Measurements from ENCODE around the gene CHRNA4.

Gene CHRNA4

GRCh38 chr20:63360850-63361518, at the start of gene CHRNA4:
Gene CHRNA4 (minus strand): TSS chr20:63361349. CDS start chr20:63361165, 184 bp downstream.
- DNase-seq (ENCODE audit: low spot score): no peak

- DNase-seq (ENCODE audit: low spot score): no peak
These were observed 48.8 kb upstream of the CHRNA4 start for GRCh38 chr20:63409834-63410435.

DNA sequence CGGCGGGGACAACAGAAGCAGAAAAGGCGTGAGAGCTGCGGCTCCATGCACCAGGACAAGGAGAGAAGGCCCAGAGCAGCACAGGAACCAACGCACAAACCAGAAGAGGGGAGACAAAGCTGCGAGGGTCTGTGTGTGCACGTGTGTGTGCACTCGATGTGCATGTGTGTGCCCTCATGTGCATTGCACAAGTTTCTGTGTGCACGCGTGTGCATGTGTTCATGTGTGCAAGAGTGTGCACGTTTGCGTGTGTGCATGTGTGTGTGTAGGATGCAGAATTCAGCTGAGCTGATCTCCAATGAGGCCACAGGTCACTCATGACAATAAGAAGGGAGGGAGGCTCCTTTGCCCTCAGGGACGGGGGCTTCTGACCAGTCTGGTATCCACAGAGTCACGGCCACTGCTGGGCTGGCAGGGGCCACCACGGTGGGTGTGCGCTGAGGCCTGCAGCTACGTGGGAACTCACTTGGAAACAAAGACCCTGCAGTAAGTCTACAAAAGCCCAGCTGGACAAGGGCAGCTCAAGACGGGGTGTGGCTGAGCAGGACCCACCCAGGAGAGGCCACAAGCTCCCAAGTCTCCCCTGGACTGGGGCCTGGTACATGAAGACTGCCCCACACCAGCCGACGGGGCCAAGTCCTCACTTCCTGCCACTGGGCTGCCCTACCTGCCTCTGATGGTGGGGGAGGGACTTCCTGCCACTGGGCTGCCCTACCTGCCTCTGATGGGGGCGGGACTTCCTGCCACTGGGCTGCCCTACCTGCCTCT, 48.1 kb upstream of the CHRNA4 start:
- DNase-seq (ENCODE audit: low spot score): no peak

- no peak for DNase-seq (ENCODE audit: low spot score)
These were observed 47.5 kb upstream of the CHRNA4 start for GRCh38 chr20:63408684-63409046.

DNA sequence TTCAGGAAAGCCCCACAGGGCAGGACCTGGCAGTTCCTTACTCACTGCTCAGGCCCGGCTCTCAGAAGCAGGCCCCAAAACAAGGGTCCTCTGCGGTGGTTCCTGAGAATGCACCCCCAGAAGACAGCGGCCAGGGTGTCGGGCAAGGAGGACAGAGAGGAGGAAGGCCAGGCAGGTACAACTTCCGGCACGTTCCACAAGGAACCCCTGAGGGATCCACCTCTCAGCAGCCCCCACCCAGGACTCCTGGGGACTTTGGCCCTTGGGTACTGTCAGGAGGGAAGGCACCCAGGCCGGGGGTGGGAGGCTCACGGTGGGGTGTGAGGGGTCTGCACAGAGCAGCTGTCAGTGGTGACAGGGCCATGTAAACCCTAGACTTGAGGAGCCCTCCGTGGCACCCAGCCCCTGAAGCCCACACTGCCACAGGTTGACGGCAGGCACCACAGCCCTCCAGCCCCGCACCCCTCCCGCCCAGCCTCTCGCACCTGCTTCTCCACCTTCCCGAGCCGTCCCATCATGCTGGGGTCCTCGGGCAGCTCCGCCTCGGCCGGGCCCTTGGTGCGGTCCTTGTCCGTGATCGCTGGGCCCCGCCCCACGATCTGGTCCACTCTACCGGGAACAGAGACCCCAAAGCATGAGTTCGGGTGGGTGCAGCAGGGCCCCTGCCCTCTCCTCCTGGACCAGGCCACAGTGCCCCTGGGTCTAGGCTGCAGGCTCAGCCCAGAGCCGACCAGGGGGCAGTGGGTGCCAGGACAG, 47.0 kb upstream of the CHRNA4 start:
- no peak for DNase-seq (ENCODE audit: low spot score)

- DNase-seq (ENCODE audit: low spot score): no peak
These were observed 45.6 kb upstream of the CHRNA4 start for GRCh38 chr20:63406617-63407245.

GRCh38 chr20:63406011-63406410, 44.9 kb upstream of the CHRNA4 start:
- DNase-seq (ENCODE audit: low spot score): no peak

DNA sequence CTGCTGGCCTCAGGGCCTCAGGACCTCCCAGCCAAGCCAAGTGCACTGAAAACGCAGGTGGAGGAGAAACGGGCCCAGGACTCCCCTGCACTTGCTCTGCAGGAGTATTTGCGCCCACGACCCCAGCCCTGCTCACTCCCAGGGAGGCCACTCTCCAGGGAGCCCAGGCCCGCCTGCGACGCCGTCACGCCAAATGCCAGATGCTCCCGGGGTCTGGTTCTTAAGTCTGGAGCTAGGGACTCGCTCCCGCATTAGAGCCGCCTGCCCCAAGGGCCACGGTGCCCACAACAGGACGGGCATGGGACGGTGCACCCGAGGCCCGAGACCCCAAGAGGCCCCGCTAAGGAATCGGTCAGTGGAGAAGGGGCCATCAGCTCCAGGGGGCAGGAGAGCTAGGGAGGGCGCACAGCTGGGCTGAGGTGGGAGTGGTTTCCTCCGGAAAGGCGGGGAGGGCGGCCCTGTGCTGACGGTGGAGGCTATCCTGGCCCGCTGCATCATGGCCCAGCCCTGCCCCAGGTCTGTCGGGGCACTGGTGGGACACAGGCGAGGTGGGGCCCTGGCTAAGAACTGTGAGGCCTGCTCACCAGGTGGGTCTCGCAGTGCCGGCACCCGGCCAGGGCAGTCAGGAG, 44.1 kb upstream of the CHRNA4 start:
- DNase-seq (ENCODE audit: low spot score): no peak

DNA sequence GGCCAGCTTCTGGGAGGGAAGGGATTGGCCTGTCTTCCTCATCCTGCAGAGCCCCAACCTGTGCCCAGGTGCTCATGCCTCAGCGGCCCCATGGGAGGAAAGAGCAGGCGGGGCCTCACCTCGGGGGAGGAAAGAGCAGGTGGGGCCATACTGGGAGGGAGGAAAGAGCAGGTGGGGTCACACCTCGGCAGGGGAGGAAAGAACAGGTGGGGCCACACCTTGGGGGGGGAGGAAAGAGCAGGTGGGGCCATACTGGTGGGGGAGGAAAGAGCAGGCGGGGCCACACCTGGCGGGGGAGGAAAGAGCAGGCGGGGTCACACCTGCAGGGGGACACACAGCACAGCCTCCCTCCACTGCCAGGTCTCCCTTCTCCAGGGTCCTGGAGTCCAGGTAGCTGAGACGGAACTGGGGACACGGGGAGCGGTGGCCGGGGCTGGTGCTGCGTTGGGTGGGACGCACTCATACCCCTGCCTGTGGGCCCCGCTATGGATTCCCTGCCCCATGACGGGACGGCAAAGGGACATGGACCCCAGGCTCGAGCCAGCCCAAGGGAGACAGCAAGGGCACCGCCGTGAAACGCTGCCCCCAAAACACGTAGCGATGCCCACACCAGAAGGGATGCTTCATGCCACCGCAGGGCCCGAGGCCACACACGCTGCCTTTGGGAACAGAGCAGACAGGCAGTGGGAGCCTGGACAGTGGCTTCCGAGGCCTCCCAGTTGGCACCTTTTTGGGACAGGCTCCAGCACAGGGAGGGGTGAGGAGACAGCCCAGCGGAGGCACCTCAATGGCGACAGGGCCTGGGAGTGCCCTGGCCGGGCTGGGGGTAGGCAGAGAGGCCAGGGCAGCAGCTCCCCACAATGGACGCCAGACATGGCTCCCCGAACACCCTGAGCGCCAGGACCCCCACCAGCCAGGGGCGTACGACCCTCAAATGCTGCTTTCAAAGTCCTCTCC, 43.3 kb upstream of the CHRNA4 start:
- no peak for DNase-seq (ENCODE audit: low spot score)

GRCh38 chr20:63403403-63404105, 42.4 kb upstream of the CHRNA4 start:
- DNase-seq (ENCODE audit: low spot score): no peak

DNA sequence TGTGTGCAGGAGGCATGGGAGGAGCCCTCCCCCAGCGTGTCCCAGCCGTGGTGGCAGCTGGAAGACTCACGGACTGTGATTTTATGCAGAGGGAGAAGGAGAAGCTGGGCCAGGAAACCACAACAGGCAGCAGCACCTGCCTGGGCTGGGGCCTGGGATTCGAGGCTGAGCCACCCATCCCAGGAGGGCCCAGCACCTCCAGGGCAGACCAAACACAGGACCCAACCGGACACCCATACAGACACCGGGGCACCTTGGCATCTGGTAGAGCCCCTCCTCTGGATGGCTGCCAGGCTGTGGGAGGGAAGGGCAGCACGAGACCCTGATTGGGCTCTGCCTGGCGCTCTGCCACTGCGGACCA, 41.7 kb upstream of the CHRNA4 start:
- DNase-seq (ENCODE audit: low spot score): no peak

DNA sequence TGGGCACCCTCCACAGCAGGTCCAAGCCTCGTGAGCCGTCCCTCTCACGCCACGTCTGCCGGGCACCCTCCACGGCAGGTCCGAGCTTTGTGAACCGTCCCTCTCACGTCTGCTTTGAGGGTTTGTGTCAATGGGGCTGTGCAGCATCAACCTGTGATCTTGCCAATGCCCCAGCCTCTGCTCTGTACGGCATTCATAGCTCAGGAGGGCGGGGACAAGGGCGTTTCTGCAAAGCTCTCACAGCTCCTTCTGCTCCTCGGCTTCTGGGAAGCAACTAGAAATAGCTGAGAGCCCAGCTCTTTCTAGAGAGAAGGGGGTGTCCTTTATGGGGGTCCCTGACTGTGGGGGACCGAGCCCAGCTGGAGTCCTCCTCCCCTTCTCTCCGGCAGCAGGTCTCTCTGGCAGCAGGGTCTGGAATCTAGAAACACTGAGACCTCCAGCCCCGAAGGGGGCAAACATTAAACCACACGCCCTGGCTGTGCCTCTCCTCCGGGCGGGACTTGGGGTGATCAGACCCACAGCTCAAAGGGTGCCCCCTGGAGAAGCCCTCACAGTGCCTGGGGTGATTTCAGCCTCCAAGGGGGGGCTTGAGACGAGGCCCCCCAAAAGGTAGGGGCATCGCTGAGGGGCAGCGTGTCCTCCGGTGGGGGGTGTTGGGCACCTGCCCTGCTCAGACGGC, 41.2 kb upstream of the CHRNA4 start:
- no peak for DNase-seq (ENCODE audit: low spot score)

DNA sequence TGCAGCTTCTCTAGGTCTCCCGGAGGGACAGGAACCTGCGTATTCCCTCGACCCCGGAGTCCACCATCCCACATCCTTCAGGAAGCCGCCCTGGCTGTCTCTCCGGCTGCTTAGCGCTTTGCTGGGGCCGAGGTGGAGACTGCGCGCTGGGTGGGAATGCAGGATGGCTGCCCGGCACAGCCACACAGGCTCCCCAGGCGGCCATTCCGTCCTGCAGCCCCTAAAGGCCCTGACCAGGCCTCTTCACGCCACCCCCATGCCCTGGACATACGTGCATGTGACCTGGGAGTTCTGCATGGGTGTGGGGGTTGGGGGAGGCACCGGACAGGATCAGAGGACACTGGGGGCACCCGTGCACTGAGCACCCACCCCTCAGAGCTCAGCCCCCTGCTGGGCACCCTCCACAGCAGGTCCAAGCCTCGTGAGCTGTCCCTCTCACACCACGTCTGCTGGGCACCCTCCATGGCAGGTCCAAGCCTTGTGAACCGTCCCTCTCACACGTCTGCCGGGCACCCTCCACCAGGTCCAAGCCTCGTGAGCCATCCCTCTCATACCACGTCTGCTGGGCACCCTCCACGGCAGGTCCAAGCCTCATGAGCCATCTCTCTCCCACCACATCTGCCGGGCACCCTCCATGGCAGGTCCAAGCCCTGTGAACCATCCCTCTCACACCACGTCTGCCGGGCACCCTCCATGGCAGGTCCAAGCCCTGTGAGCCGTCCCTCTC, 40.4 kb upstream of the CHRNA4 start:
- no peak for DNase-seq (ENCODE audit: low spot score)

GRCh38 chr20:63400486-63401210, 39.5 kb upstream of the CHRNA4 start:
- DNase-seq (ENCODE audit: low spot score): no peak

GRCh38 chr20:63399596-63400375, 38.6 kb upstream of the CHRNA4 start:
- no peak for DNase-seq (ENCODE audit: low spot score)

- no peak for DNase-seq (ENCODE audit: low spot score)
These were observed 37.8 kb upstream of the CHRNA4 start for GRCh38 chr20:63398744-63399514.
